ENCODE measurements around the gene JMJD8. TPM values are rescaled to one million over a fixed set of nuclear protein-coding genes. Genes with fewer than 3 reads are reported as not detected.

Gene JMJD8
- total RNA-seq, 1 donor from 2014 or later: 10.2 TPM

DNA sequence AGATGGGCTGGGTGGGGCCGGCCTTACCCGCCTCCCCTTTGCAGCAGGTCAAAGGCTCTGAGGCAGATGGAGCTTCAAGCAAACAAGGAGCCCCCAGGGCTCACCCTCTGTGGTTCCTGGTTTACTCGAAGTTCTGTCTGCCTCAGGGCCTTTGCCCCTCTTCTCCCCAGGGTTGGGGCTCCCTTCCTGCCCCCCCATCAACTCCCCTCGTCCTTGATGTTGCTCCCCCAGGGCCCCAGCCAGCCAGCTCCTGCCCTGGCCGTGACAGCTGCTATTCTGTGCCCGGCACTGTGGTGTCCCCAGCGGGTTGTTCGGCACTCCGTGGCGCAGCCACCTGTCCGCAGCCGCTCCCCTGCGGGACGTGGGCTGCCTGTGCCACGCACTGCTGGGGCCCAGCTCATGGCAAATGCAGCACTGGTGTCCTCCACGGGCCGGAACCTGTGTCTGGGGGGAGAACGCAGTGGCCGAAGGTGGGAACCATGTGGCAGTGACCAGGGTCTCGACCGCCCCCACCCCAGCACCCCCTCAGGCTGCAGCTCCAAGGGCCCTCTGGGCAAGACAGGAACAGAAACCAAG, 26.5 kb upstream of the JMJD8 start:
- DNase-seq (ENCODE audit: low spot score in 2 of 2): no peak
- no peak for FAIRE-seq

DNA sequence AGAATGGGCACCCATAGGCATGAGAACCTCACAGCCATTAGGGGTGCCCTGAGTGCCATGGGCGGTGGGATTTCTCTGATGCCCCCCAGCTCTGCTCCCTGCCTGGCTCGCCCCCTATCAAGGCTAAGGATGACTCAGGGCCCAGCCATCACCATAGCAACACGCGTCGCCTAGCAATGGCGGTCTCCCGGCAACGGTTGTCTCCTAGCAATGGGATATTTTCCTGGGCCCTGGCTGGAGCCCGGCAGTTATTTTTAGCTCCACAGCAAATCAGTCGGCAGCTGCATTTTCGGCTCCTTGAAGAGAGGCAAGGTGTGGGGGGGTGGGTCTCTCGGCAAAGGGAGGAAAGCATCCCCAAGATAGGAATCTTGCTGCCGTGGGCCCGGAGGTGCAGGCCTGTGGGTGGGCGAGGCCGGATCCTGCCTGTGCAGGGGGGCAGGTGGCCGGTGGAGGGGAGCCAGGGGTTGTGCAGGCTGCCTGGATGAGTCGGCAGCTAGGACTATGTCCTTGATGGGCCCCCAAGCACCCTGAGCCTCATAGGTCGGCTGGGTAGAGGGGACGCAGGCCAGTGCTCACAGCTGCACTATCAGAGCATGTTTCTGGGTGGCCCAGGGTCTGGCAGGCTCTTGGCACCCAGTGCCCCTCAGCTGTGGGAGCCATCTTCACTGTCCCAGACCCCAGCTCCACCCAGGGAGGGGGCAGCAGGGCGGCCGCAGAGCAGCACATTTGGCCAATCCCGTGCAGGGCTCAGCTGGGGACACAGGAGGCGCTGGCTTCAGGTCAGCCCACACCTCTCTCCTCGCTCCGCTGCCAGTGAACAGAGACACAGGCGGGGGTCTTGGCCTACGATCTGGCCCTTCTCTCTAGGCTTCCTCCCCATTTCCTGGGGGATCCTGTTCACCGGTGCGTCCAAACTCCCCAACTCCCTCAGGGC, 25.7 kb upstream of the JMJD8 start:
- no peak for FAIRE-seq
- DNase-seq (ENCODE audit: low spot score in 2 of 2): peak; percentile 89 to 93

- no peak for FAIRE-seq
- no peak for DNase-seq (ENCODE audit: low spot score in 2 of 2)
Measured at GRCh38 chr16:708959-709358, 24.8 kb upstream of the JMJD8 start.

DNA sequence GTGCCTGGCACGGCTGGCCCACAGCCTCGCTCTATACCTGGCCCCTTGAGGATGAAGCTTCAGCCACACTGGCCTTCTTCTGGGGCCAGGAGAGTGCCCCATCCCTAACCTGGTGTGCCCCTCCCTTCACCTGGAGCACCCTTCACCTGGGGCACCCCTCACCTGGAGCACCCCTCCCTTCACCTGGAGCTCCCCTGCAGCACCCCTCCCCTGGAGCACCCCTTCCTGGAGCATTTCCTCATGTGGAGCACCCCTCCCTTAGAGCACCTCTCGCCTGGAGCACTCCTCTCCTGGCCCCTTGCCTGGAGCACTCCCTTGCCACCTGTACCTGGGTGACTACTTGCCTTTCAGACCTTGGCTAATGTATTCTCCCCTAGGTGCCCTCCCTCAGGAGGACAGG, 23.9 kb upstream of the JMJD8 start:
- FAIRE-seq: no peak
- no peak for DNase-seq (ENCODE audit: low spot score in 2 of 2)

GRCh38 chr16:707062-707538, 23.0 kb upstream of the JMJD8 start:
- FAIRE-seq: no peak
- no peak for DNase-seq (ENCODE audit: low spot score in 2 of 2)

- FAIRE-seq (no peak), DNase-seq (ENCODE audit: low spot score in 2 of 2) (no peak)
Measured at GRCh38 chr16:706189-707061, 22.3 kb upstream of the JMJD8 start.

DNA sequence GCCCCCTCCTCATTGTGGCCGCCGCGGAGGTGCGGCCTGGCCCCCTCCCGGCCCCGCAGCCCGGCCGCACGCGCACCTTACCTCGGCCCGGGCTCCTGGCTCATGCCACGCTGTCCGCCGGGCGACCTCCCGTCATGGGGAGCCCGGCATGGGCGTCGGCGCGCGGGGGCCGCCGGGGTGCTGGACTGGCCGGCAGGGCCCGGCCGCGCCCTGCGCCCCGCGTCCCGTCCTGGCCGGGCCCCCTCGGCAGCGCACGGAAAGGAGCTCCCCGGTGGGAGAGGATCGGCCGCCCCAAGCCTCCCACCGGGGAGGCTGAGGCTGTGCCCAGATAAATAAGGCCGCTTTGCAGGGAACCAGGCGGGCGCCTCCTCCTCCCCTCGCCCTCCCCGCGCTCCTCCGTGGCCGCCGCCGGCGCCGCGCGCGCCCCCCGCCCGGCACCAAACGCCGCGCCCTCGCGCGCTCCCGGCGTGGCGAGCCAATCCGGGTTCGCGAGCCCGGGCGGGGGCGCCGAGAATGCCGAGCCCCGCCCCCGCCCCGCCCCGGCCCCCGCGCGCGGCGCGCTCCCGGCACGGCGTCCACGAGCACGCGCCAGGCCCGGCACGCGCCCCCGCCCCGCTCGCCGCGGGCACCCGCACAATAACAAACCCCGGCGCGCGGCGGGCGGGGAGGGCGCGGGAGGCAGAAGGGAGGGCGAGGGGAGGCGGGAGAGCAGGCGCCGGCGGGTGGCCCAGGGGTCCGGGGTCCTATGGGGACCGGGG, 21.5 kb upstream of the JMJD8 start, which contains the start of gene FBXL16:
Gene FBXL16 (minus strand): TSS at position 371 of the 758 bp plus-strand sequence. CDS start 8,396 bp downstream, outside the sequence.
- FAIRE-seq: no peak
- DNase-seq (ENCODE audit: low spot score in 2 of 2): peak; percentile 85 to 86

GRCh38 chr16:704552-705380, 20.6 kb upstream of the JMJD8 start:
- DNase-seq (ENCODE audit: low spot score in 2 of 2): no peak
- FAIRE-seq: no peak

DNA sequence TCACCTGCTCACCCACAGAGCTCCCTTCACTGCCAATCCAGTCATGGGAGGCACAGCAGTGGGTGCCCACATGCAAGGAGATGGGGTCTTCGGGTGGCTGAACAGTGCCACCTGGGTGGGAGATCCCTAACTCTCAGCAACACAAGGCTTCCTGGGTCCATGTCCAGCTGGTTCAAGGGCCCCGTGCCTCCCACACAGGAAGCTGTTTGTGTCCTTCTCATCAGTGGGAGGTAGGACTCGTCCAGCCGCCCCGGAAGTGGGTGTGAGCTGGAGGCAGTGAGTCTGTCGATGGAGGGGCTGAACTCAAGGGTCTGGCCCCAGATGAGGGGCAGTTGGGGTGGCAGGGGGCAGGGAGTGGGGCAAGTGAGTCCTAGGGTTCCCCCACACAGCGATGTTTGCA, 19.9 kb upstream of the JMJD8 start:
- DNase-seq (ENCODE audit: low spot score in 2 of 2): no peak
- FAIRE-seq: no peak

- FAIRE-seq: no peak
- DNase-seq (ENCODE audit: low spot score in 2 of 2): no peak
Measured at GRCh38 chr16:703406-703805, 19.3 kb upstream of the JMJD8 start.

- FAIRE-seq: no peak
Measured at GRCh38 chr16:702341-702740, 18.2 kb upstream of the JMJD8 start.

GRCh38 chr16:700684-701584, 16.8 kb upstream of the JMJD8 start:
- no peak for FAIRE-seq
- peak in 1 of 2 donors; percentile 64 for DNase-seq (ENCODE audit: low spot score in 2 of 2)

More at GRCh38 chr16:702341-702740, 18.2 kb upstream of the JMJD8 start:
- DNase-seq (ENCODE audit: low spot score in 2 of 2): no peak

DNA sequence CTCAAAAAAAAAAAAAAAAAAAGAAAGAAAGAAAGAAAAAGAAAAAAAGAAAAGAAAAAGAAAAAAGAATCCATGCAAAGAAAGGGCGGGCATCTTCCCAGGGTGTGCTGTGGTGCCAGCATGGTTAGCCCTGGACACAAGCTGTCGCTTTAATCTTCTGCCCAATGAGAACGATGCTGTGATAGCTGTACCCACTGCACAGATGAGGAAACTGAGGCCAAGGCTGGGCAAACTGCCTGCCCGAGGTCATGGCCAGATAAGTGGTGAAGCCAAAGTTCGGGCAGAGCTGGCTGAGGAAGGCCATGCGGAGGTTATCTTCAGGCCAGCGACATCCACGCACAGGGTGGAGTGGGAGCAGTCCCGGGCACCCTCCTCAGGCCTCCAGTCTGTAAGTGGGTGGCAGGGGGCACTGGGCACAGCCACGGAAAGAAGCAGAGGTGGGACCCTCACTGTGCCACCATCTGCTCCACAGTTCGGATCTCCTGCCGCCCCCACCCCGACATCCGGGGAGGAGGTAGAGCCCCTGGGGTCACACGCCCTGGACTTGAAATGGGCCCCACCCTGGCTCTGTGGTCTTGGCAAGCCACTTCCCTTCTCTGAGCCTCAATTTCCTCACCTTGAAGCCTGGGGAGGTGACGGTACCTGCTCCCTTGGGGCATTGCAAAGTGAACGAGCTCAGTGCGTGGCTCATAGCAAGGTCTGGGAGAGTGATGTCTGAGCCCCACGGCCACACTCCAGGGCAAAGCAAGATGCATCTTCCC, 15.0 kb upstream of the JMJD8 start:
- FAIRE-seq (no peak), DNase-seq (ENCODE audit: low spot score in 2 of 2) (no peak)

DNA sequence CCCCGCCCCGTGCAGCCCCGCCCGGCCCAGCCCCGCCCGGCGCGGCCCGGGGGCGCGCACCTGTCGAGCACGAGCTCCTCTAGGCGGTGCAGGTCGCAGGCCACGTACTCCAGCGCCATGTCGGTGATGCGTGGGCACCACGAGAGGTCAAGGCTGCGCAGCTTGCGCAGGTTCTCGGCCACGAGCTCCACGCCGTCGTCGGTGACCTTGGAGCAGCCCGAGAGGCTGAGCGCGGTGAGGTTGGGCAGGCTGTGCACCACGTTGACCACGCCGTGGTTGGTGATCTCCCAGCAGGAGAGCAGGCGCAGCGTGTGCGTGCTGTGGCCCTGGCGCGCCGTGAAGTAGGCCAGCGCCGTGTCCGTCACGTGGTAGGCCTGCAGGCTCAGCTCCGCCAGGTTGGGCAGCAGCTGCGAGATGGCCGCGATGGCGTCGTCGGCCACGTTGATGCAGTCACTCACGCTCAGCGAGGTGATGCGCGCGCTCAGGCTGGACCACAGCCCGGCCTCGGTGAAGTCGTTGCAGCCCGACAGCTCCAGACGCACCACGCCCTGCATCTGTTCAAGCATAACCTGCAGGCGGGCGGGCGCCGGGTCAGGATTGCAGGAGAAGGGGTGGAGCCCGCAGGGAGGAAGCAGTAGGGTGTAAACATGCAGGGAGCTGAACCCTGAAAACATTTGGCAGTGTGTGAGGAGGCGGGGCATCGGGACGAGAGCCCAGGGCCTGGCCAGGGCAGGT, 11.4 kb upstream of the JMJD8 start:
- FAIRE-seq (no peak), DNase-seq (ENCODE audit: low spot score in 2 of 2) (peak in 1 of 2 donors; percentile 53)

DNA sequence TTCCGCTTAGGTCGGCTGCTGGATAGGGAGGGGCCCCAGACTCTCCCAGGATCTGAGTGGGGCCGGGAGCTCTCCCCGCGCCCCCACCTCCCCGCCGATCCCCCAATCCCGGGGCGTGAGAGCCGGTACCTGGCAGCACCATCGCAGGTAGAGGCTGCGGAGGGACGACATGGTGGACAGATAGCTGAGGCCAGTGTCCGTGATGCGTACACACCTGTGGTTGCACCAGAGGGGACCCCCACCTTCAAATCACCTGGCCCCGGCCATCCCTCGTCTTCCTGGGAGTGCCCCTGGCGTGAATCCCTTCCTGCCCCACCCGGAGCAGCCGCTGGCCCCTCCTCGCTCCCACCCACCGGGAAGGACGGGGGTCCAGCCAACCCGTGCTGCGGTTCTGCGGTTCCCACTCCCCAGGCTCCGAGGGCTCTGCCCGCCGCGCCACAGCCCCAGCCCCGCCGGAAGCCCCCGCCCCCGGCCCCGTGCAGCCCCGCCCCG, 10.8 kb upstream of the JMJD8 start:
- no peak for DNase-seq (ENCODE audit: low spot score in 2 of 2)
- FAIRE-seq: no peak

DNA sequence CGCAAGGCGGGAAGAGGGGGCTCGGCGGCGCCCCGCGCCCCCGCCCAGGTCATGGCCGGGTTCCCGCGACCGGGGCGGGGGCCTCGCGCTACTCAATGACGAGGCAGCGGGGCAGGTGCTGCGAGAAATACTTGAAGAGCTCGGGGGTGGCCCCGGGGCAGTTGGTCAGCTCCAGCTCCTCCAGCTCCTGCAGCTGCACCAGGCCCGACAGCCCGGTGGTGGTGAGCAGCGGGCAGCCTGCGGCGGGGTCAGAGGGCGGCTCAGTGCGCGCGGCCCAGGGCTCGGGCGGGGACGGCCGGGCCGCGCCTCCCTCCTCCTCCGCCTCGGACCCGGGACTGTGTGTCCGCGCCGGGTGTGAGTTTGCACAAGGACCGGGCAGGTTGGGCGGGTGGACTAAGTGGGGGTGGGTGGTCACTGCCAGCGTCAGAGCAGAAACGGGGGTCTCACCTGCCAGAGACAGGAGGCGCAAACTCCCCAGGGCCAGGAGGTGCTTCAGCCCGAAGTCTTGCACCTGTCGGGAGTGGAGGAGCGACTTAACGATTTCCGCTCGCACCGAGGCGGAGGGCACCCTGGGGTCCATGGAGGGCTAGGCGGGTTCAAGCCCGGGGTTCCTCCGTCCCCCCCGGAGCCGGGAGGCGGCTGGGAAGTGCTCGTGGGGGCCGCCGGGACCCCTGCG, 10.2 kb upstream of the JMJD8 start:
- no peak for DNase-seq (ENCODE audit: low spot score in 2 of 2)
- FAIRE-seq: no peak
